ENCODE results near the gene C1orf56. TPM values are rescaled to one million over a fixed set of nuclear protein-coding genes. Genes with fewer than 3 reads are reported as not detected.

Gene C1orf56
- total and polyA plus RNA-seq, 2 experiments from 2014 or later, result 13.6 to 15.6 TPM

- H3K27ac ChIP-seq, result peak within 1 kb of the TSS; percentile 93
- DNase-seq (ENCODE audit: low read depth in 1 of 2, low spot score in 1 of 2), result peak; percentile 88 to 91
- no peaks in the 10 kb centered on the region for H3K9me3 ChIP-seq (ENCODE audit: low read depth)
- TF ChIP-seq, protein P1, sequence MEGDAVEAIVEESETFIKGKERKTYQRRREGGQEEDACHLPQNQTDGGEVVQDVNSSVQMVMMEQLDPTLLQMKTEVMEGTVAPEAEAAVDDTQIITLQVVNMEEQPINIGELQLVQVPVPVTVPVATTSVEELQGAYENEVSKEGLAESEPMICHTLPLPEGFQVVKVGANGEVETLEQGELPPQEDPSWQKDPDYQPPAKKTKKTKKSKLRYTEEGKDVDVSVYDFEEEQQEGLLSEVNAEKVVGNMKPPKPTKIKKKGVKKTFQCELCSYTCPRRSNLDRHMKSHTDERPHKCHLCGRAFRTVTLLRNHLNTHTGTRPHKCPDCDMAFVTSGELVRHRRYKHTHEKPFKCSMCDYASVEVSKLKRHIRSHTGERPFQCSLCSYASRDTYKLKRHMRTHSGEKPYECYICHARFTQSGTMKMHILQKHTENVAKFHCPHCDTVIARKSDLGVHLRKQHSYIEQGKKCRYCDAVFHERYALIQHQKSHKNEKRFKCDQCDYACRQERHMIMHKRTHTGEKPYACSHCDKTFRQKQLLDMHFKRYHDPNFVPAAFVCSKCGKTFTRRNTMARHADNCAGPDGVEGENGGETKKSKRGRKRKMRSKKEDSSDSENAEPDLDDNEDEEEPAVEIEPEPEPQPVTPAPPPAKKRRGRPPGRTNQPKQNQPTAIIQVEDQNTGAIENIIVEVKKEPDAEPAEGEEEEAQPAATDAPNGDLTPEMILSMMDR (IDR thresholded peaks at IDR 0.05; ENCODE audit: low read depth, low read length), result peak; percentile 66
- H3K4me3 ChIP-seq, result peak within 1 kb of the TSS; percentile 41
- peaks cover 35% of the 10 kb centered on the region for H3K4me1 ChIP-seq (ENCODE audit: low read depth)
- H3K36me3 ChIP-seq, result no peaks in the 10 kb centered on the region
- no peaks in the 10 kb centered on the region for H3K27me3 ChIP-seq
Observed at GRCh38 chr1:151006327-151007052, 41.1 kb upstream of the C1orf56 start, which contains the start of gene MINDY1. Gene MINDY1 (minus strand): TSS chr1:151006902. CDS start chr1:151002617, 4,285 bp downstream.

DNA sequence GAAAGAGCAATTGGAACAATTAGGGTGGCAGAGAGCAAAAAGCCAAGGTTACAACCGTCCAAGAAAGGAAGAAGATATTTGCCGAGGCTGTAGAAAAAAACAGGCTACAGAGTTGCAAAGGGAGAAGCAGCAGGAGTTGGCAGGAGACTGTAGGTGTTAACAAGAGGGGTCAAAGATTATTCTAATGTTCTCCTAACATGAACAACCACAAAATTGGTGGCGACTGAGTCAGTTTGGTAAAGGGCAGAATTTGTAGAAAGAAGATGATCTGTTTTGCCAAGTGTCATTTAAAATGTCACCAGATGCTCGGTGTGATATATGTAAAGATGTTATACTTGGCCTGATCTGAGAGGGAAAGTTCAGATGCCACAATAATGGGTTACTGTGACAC lies 39.7 kb upstream of the C1orf56 start:
- TF ChIP-seq, protein P1 (IDR thresholded peaks at IDR 0.05; ENCODE audit: low read depth, low read length), result no peak
- Histone ChIP-seq H3K36me3 (no peaks in the 10 kb centered on the region), H3K4me1 (ENCODE audit: low read depth) (peaks cover 49% of the 10 kb centered on the region), H3K9me3 (ENCODE audit: low read depth) (no peaks in the 10 kb centered on the region), H3K4me3 (peak overlapping the region; percentile 59), H3K27ac (peak overlapping the region; percentile 56), H3K27me3 (no peaks in the 10 kb centered on the region)
- no peak for DNase-seq (ENCODE audit: low read depth in 1 of 2, low spot score in 1 of 2)

GRCh38 chr1:151008244-151009205 lies 39.0 kb upstream of the C1orf56 start, which contains the start of gene PRUNE1:
Gene PRUNE1 (plus strand): TSS chr1:151008449. CDS start chr1:151008633, 184 bp downstream.
- TF ChIP-seq, protein P1 (IDR thresholded peaks at IDR 0.05; ENCODE audit: low read depth, low read length), result no peak
- H3K4me3 ChIP-seq, result peak within 1 kb of the TSS; percentile 59
- DNase-seq (ENCODE audit: low read depth in 1 of 2, low spot score in 1 of 2), result peak; percentile 97 to 98
- peaks cover 55% of the 10 kb centered on the region for H3K4me1 ChIP-seq (ENCODE audit: low read depth)
- no peaks in the 10 kb centered on the region for H3K36me3 ChIP-seq
- peak within 1 kb of the TSS; percentile 56 for H3K27ac ChIP-seq
- H3K9me3 ChIP-seq (ENCODE audit: low read depth), result no peaks in the 10 kb centered on the region
- no peaks in the 10 kb centered on the region for H3K27me3 ChIP-seq

GRCh38 chr1:151009206-151009587 lies 38.4 kb upstream of the C1orf56 start:
- no peaks in the 10 kb centered on the region for H3K9me3 ChIP-seq (ENCODE audit: low read depth)
- peak in 1 of 2 donors; percentile 31 for DNase-seq (ENCODE audit: low read depth in 1 of 2, low spot score in 1 of 2)
- no peaks in the 10 kb centered on the region for H3K27me3 ChIP-seq
- TF ChIP-seq, protein P1 (IDR thresholded peaks at IDR 0.05; ENCODE audit: low read depth, low read length), result no peak
- peak overlapping the region; percentile 59 for H3K4me3 ChIP-seq
- peak overlapping the region; percentile 38 for H3K27ac ChIP-seq
- H3K36me3 ChIP-seq, result no peaks in the 10 kb centered on the region
- peaks cover 61% of the 10 kb centered on the region for H3K4me1 ChIP-seq (ENCODE audit: low read depth)

- Histone ChIP-seq H3K9me3 (ENCODE audit: low read depth) (no peaks in the 10 kb centered on the region), H3K4me3 (peak overlapping the region; percentile 59), H3K36me3 (no peaks in the 10 kb centered on the region), H3K4me1 (ENCODE audit: low read depth) (peaks cover 62% of the 10 kb centered on the region), H3K27ac (no peak overlapping the region), H3K27me3 (no peaks in the 10 kb centered on the region)
- TF ChIP-seq, protein P1 (IDR thresholded peaks at IDR 0.05; ENCODE audit: low read depth, low read length), result no peak
- DNase-seq (ENCODE audit: low read depth in 1 of 2, low spot score in 1 of 2), result no peak
Observed at GRCh38 chr1:151009674-151010345, 37.7 kb upstream of the C1orf56 start.
